Bronchial epithelial cell (primary cell): ENCODE results near the gene NACA2. TPM values are rescaled to one million over a fixed set of nuclear protein-coding genes. Genes with fewer than 3 reads are reported as not detected.
A peak's percentile ranks its signal among the peaks of the same experiment; 100 is the strongest.
"Not testable (repeated sequence)": the region's sequence is repeated elsewhere in the genome, so short reads cannot be mapped to it uniquely, and the experiment has no call there.

ENCODE experiments used
- DNase-seq: peaks from one replicate; pipeline ENCODE4 v3.0.0-alpha.2; 2010; ENCODE audit warnings: low read depth
- FAIRE-seq: peaks from 2 replicates; lab custom pipeline; 2011; peaks lifted over from hg19 to GRCh38; lab: Jason Lieb, UNC
- H3K27me3 ChIP-seq: 2 replicates; pipeline ENCODE4 v1.5.1; 2011; ENCODE audit warnings: low read length; ENCODE audit not compliant: control insufficient read depth, insufficient read depth
- H3K36me3 ChIP-seq: 2 replicates; pipeline ENCODE4 v1.5.1; 2011; ENCODE audit warnings: low read length; ENCODE audit not compliant: control insufficient read depth, insufficient read depth
- H3K4me3 ChIP-seq: 2 replicates; pipeline ENCODE4 v1.5.1; 2011; ENCODE audit warnings: mild to moderate bottlenecking, low read depth, low read length, control low read depth
- total RNA-seq: library from RNA; depleted of rRNA; stranded (reverse); fragments of >200 nt; gene quantifications from 2 replicates; pipeline ENCODE4 v1.2.1, GENCODE V29; 2014
- TF ChIP-seq, protein P1 (sequence below): IDR thresholded peaks from 2 replicates; pipeline ENCODE4 v1.5.1; 2011; ENCODE audit warnings: mild to moderate bottlenecking, moderate library complexity, low read length, control low read depth, inconsistent platforms; ENCODE audit not compliant: insufficient read depth, severe bottlenecking

The NACA2 gene
- total RNA-seq, 1 donor from 2014 or later = not detected

DNA sequence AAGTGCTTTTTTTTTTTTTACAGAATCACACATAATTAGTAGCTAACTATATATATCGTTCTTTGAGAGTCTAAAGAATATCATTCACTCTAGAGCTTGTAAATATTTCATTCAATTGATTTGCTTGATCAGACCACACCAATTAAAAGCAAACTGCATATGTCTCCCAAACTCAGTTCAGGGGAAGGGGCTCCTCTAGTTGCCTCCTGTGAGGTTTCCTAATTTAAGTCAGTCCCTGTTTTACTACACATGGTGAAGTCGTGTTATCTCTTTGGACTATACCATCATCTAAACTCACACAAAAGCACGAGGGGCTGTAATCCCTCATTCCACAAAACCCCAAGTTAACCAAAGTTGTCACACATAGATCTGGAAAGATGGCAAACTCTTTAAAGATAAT is 11.7 kb downstream of the NACA2 start:
- DNase-seq (no peak), FAIRE-seq (no peak)
- TF ChIP-seq, protein P1, sequence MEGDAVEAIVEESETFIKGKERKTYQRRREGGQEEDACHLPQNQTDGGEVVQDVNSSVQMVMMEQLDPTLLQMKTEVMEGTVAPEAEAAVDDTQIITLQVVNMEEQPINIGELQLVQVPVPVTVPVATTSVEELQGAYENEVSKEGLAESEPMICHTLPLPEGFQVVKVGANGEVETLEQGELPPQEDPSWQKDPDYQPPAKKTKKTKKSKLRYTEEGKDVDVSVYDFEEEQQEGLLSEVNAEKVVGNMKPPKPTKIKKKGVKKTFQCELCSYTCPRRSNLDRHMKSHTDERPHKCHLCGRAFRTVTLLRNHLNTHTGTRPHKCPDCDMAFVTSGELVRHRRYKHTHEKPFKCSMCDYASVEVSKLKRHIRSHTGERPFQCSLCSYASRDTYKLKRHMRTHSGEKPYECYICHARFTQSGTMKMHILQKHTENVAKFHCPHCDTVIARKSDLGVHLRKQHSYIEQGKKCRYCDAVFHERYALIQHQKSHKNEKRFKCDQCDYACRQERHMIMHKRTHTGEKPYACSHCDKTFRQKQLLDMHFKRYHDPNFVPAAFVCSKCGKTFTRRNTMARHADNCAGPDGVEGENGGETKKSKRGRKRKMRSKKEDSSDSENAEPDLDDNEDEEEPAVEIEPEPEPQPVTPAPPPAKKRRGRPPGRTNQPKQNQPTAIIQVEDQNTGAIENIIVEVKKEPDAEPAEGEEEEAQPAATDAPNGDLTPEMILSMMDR = no peak
- no peak overlapping the region for H3K4me3 ChIP-seq
- peaks cover 4% of the 10 kb centered on the region for H3K27me3 ChIP-seq
- no peaks in the 10 kb centered on the region for H3K36me3 ChIP-seq

DNA sequence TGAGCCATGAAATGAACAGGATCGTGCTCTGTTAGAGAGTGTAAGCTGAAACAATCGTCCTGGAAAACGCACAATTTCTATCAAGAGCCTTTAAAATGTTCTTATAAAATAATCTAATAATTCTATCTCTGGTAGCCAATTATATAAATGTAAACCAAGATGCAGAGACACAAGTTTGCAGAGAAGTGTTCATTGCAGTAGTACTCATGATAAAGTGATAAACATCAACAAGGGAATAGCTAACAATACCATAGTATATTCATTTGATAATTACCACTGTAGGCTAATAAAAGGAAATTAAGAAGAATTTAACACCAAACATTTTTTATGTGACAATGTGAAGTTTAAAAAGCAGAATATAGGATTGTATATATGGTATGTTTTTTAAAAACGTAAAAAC is 12.4 kb downstream of the NACA2 start:
- Histone ChIP-seq H3K36me3 (no peaks in the 10 kb centered on the region), H3K27me3 (peaks cover 4% of the 10 kb centered on the region)
- FAIRE-seq = no peak

DNA sequence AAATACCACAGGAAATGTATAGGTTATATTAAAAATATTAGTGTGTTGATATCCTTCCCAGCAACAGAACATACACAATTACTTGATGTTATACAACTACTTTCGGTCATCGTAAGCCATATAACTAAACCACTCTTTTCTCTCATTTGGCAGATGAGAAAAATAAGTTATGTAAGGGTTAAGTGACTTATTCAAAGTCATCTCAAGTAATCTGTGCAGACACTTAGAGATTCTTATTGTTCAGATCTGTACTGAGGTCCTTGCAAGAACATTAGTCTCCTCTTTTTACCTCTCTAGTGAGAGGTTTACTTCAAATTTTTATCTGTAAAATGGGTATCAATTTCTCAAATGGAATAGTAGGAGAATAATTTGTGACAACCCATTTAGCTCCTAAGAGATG is 15.0 kb downstream of the NACA2 start:
- H3K27me3 ChIP-seq = peaks cover 4% of the 10 kb centered on the region
- TF ChIP-seq, protein P1 = no peak
- no peak for FAIRE-seq

More for the DNA sequence above, 12.4 kb downstream of the NACA2 start:
- H3K4me3 ChIP-seq = no peak overlapping the region
- TF ChIP-seq, protein P1 = no peak
- DNase-seq = no peak

GRCh38 chr17:61575352-61575975 is 15.6 kb downstream of the NACA2 start:
- no peak for FAIRE-seq
- no peak for DNase-seq

More for the DNA sequence above, 15.0 kb downstream of the NACA2 start:
- Histone ChIP-seq H3K4me3 (no peak overlapping the region), H3K36me3 (no peaks in the 10 kb centered on the region)
- DNase-seq = no peak

GRCh38 chr17:61574542-61575351 is 16.3 kb downstream of the NACA2 start:
- peak; percentile 53 for DNase-seq
- peaks cover 4% of the 10 kb centered on the region for H3K27me3 ChIP-seq
- no peak overlapping the region for H3K4me3 ChIP-seq
- TF ChIP-seq, protein P1 = peak; percentile 42
- H3K36me3 ChIP-seq = no peaks in the 10 kb centered on the region
- no peak for FAIRE-seq

More at GRCh38 chr17:61575352-61575975, 15.6 kb downstream of the NACA2 start:
- H3K36me3 ChIP-seq = no peaks in the 10 kb centered on the region
- H3K4me3 ChIP-seq = no peak overlapping the region
- TF ChIP-seq, protein P1 = no peak
- peaks cover 4% of the 10 kb centered on the region for H3K27me3 ChIP-seq

GRCh38 chr17:61572547-61572946 is 18.5 kb downstream of the NACA2 start:
- FAIRE-seq, DNase-seq, H3K36me3 ChIP-seq, H3K27me3 ChIP-seq, H3K4me3 ChIP-seq: not testable (repeated sequence)
